Mesenteric fat pad (tissue), 1 donor: ENCODE results near the gene NUFIP1. TPM values are rescaled to one million over a fixed set of nuclear protein-coding genes. Genes with fewer than 3 reads are reported as not detected.
"Not testable (repeated sequence)": the region's sequence is repeated elsewhere in the genome, so short reads cannot be mapped to it uniquely, and the experiment has no call there.

Experiments used
- DNase-seq: peaks from one replicate; pipeline ENCODE4 v3.0.0-alpha.2; 2020; ENCODE audit warnings: low spot score
- total RNA-seq: library from RNA; stranded (reverse); fragmentation: NEBNext Ultra II Directional; extraction: Animal tissue kit (Norgen Biotek cat#: 25700); gene quantifications from one replicate; pipeline ENCODE4 v1.2.1, GENCODE V29; 2021
- donor health status: DM: yes; HTN: yes; CAD: no.

The NUFIP1 gene
- total RNA-seq, 1 donor from 2014 or later = 5.2 TPM

DNA sequence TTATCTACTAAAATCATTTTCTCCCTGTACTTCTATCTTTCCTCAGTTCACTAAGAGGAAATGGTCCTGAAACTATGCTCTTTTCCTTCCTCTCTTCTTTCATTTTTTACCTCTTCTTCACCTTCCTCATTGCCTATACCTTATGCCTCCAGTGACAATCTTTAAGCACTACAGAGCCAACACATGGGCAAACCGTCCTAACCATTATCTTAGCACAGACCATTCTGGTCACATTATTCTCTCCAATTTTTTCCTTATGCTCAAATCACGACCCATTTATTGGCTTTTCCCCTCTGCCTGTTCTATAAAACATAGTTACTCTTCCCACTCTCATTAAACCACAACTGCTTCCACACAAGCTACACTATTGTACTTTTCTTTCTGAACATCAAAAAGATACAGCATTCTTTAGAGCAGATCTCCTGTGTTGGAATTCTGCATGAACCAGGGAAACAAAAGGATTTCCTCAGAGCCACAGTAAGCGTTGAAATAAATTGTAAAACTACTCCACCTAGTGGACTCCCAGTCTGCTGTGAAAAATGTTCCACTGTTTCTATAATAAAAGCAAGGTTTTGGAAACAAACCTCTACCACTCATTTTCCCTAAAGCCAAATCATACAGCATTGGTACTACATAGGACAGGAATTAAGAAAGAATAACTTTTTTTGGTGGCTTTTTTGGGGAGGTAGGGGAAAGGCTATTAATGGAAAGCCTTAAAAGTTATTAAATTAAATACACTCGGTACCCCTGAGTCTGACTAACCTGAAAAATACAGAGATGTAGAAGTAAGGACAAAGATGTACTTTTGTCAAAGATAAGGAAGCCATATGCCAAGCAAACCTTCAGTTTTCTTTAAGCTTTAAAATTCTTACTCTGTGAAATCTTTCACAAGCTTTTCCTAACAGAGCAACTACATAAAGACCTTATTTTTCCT lies 19.5 kb downstream of the NUFIP1 start:
- DNase-seq = no peak

DNA sequence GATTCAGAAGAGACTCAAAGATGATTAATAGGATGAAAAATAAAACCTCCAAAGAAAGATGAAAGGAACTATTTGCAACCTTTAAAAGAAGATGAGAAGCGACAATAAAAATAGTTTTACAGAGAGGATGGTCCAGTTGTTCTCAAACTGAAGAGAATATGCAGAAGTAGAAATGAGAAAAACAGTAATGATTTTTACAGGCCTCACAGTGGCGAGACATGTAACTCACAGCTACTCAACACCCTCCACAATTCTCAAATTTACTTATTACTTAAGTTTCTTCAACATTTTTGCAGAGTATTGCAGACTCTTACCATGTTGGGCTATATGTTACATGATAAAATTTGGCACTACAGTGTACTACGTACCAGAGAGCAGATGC lies 20.8 kb downstream of the NUFIP1 start:
- no peak for DNase-seq

DNA sequence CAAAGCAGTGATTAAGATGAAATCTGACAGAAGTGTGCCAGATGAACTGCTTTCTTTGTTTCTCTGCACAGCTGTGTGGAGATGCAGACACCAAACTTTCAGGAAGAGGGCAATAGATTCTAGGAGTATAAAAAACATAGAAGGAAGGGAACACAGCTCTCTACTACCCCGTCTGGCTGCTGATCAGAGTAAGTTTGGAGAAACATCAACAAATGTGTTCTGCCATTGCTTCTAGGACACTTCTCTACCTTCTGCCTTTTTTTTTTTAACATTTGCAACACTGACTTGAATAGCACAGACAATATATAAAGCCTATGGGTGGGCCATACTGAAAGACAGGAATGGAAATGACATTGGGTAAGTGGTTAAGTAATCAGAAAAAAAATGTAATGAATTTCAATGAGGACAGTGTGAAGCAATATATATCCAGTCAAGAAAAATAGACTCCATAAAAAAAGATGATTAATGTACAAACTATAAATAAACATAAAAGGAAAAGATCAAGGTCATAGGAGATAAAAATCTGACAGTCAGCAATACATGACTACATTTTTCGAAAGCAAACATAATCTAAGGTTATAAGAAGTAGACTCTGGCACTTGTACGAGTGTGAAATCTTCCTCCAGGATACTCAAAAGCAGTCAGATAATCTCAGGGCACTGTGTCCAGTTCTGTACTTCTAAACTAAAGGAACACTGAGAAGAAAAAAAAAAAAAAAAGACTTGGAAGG lies 21.4 kb downstream of the NUFIP1 start:
- DNase-seq = no peak

DNA sequence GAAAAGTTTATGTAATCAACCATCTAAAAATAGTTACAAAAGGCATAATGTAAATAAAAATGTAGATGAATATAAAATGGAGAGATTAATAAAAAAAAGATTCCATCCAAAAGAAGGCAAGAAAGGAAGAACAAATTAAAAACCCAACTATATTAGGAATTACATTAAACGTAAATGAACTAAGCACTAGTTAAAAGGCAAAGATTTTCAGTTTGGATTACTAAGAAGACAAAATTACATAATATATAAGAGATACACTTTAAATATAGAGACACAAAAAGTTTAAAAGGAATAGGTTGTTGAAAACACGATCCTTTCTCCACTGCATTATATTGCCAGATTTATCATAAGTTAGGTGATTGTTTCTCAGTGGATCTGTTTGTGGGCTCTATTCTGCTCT lies 27.3 kb downstream of the NUFIP1 start:
- DNase-seq = no peak

DNA sequence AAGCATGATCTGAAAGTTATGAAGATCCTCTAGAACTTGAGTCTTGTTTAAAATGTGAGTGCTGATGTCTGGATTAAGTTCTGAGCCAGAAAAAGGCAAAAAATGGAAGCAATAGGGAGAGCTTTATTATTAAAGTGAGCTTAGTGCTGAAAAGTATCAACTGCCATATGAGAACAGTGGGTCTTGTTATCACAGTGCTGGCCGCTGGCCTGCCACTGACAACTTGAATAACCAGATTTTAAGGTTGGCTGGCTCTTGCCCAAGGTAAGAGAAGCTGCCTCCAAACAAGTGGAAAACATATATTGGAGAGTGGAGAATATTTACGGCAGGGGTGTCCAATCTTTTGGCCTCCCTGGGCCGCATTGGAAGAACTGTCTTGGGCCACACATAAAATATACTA lies 33.9 kb downstream of the NUFIP1 start:
- no peak for DNase-seq

DNA sequence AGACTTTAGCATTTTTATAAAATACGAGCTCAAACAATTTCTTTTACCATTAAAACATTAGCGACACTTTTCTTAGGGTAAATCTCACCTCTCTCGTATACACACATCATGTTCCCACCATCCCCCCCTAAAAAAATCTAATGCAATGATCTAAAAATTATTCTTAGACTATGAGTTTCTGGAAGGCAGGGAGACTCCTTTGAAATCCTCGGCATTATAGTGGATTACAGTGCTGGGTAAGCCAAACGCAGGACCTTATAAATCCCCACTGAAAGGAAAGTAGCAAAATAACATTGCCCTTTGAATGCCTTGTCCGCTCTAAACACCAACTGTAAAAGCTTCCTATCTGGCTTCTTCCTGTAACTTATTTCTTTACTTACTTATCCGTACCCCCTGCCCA lies 35.0 kb downstream of the NUFIP1 start:
- DNase-seq = no peak

DNA sequence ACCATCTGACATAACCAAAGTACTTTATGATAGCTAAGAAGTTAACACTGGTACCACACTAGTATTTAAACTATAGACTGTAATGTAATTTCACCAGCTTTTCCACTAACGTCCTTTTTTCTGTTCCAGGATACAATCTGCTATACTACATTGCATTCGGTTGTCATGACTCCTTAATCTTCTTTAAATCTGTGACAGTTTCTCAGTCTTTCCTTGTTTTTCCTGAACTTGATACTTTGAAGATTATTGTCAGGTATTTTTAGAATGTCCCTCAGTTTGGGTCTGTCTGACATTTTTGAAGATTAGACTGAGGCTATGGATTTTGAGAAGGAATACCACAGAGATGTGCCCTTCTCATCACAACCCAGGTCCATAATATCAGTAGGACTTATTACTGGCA lies 36.6 kb downstream of the NUFIP1 start:
- DNase-seq = no peak

DNA sequence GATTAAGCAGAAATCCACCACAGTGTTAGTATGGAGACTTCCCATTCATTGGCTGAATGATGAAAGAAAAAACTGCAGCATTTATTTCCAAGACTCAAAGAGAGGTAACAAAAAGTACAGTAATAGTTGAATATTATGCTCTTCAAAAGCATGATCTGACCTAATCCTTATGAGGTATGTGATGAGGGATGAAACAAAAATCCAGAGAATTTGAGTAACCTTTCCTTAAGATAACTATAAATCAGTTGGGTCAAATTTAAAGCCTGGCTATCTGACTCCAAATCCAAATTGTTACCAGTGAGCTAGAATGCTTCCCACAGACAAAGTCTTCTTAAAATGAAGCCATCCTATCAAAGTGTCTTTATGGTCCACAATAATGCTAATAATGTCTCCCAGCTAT lies 38.1 kb downstream of the NUFIP1 start:
- DNase-seq = no peak

DNA sequence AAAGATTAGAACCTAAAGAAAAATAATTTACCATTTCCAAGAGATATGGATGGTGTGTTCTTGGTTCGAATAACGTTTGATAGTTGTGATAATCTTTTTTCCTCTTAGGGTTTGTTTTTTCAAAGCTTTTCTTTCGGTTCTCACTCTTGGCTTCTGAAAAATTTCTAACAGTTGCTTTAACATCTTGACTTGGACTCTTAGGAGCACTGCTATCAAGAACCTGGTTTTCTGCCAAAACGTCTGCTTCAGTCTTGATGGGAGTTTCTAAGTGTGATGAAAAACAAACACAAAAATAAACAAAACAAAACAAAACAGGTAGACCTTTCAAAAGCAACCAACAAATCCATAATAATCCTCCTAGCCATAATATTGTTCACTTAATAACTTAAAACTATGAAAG lies 45.9 kb downstream of the NUFIP1 start:
- not testable (repeated sequence) for DNase-seq

DNA sequence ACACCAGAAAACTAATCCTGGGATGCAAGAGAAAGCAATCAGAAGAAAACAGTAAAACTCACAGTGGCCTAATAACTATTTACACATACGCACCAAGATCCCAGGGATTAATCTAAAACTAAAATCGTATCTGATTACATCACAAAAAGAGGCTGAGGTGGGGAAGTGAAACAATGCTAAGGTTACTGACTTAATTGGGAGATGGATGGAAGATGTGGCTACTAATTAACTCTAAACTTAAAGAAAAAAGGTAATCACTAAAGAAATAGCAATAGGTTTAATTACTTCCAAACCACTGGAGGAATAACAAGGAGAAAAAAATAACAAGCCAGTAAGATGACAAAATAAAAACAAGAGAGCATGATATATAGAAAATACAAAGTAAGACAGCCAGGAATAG lies 50.4 kb downstream of the NUFIP1 start:
- no peak for DNase-seq

DNA sequence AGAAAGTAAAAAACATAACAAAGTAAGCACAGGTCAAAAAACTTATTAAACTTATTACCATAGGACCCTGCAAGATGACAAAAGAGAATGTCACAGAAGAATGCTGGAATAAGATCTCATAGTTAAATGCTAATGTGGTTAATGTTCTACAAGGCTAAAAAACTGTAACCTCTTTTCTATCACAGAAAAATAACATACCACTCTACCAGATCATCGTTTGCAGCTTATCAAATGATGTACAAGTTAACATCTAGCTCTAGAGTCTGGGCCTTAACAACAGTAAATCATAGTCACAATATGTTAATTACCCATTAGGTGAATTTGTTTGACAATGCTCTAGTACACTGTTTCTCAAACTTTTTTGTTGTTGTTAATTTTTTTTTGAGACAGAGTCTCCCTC lies 53.0 kb downstream of the NUFIP1 start:
- DNase-seq = no peak

DNA sequence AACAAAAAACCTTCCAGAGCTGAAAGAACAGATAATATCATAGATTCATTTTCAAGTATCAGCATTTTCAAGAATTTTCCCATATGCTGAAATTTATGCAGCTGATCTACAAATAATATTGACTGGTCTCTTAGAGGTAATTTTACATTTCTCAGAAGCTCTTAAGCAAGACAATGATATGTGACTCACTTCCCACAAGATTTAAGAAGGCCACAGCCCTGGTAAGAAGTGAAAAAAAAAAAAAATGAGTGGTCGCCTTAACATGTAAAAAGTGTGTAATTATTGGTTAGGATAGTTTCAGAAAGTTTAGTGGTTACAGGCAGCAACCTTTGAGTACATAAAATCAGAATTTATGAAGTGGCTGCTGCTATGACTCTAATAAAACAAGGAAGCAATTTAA lies 54.5 kb downstream of the NUFIP1 start:
- no peak for DNase-seq

DNA sequence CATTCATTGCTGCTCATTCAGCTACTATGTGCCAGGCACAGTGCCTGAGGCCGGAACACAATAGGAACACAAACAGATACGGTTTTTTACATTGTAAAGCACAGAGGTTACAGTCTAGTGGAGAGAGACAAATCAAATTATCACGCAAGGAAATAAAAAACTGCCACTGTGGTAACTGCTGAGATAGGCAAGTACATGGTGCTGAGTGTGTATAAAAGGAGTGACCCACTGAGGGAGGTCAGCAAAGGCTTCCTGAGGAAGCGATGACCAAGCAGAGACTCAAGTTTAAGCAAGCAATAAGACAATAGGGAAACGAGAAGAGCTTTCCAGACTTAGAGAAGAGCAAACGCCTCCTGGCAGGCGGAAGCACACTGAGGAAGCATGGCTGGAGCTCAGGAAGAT lies 56.4 kb downstream of the NUFIP1 start:
- no peak for DNase-seq

DNA sequence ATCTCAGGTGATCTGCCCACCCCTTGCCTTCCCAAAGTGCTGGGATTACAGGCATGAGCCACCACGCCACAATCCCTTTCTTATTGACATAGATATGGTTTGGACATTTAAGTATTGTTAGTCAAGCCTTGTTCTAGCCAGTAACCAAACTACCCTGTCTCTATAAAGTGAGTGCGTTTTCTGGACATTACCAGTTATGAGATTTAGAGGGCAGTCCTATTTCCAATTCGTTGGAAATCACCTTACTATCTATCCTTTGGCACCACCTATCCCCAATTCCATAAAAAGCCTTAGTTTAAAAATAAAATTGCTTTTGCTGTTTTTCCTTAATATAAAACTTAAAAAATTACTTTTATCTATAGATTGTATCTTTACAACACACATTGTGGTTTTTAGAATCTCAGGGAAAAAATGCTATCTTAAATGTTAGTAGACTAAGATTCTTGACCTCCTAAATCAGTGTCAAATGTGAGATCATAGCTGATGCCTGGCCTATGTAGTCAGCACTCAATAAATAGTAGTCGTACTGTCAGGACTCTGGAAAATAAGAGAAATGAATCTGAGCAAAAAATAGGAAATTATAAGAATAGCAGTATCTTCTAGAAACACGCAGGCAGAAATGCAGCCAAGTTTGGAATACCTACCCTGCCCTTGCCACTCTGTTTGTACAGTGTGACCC lies 57.0 kb downstream of the NUFIP1 start:
- DNase-seq = no peak

DNA sequence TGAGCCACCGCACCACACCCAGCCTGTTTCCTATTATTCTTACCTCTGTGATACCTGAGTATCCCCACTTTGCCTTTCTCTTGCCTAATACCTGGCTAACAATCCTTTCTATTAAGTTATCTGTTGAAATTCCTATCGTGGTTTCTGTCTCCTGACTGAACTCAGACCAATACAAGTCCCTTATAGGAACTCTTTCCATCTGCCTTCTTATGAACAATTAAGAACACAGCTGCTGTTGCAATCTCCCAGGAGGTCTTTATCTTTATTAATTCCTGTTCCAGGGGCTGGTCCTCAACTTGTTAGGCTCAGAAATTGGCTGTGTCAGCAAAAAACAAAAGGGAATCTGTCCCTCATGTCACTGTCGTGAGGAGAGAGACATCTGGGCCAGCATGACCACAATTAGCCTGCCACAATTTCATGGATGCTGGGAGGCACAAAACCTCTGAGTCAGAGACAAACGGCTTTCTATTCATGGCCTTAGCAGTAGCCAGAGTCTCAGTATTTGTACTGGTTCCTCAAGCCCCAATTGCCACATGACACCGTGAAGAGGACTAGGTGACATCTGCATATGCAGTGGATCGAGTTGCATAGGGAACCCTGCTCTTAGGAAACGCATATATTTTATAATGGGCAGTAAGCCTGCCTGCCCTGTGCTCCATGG lies 58.2 kb downstream of the NUFIP1 start:
- no peak for DNase-seq

DNA sequence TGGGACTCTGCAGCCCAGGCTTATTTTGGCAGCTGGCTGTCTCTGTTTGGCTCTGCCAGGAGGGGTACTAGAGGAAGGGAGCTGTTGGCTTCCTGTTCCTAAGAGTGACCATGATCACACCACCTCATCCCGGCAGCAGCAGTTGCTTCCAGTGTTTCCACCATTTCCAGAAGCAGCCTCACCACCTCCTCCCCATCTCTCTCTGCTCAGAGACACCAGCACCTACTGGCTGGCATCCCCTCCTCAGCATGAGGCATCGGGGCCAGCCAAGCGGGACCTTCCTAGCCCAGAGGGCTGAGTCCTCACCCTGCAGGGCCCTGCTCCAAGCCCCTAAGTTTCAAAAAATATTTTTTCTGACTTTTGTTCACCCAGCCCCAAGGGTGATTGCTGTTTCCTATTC lies 59.0 kb downstream of the NUFIP1 start:
- DNase-seq = no peak

DNA sequence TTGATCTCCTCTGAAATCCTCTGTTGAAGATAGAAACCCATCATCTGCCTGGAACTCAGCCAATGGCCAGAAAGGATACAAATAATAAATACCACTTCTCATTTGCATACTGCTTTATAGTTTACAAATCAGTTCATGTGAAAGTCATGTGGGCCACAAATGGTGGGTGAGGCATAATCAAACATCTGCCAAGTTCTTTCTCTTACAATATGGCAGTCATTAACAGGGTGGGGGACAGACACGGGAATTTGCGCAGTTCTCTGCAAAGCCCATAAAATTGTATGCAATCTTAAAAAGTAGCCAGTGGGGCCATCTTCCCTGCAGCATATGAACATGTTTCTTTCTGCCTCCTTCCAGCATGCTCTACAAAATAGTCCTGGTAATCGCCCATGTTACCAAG lies 59.6 kb downstream of the NUFIP1 start:
- DNase-seq = no peak

DNA sequence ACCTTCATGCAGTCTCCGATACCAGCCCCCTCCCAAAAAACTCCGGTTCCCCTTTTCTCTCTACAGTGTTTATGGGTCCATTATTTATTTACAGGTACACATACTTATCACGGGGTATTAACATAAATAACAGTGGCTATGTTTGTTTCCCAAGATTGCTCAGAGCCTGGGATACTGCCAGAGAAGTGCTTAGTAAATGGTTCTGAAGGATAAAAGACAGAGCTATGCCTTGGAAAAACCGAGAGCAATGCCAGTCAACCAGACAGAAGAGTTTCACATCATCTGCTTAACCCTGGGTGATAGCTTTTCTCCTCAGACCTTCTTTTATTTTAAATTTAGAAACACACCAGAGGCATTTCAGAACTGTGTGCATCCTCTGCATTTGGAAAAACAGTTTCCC lies 61.3 kb downstream of the NUFIP1 start:
- DNase-seq = no peak

DNA sequence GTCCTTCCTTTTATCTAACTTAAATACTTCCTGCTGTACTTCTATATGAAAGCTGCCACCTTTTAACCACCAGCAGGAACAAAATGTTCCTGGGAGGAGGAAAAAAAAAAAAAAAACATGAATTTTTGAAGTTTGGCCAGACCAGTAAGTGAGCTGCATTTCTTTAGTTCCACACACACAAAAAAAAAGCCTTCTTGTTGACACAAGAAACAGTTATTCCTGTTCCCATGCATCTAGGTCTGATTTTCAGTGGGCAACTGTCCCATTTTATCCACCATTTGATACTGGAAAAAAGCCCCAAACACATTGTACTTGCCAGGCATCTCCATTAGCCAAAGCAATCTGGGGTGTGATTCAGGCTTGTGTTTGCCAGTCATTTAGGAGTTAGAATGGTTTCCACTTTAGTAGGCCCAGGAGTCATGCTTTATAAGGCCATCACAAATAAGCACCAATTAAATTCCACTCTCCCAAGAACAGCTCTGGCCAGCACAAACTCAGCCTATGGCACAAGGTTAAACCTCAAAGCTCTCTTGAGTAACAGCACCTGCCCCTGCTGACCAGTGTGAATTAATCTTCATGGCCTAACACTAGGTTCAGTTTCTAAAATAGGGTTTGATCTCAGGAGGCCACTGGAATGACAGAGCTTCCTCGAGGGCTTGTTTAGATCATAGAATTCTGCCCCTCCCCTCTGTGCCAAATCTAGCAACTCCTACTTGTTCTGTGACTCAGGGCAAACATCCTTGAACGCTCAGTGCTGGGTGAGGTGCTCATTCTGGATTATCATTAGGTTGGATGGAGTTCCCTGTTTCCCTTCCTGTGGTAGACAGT lies 67.1 kb downstream of the NUFIP1 start:
- no peak for DNase-seq

DNA sequence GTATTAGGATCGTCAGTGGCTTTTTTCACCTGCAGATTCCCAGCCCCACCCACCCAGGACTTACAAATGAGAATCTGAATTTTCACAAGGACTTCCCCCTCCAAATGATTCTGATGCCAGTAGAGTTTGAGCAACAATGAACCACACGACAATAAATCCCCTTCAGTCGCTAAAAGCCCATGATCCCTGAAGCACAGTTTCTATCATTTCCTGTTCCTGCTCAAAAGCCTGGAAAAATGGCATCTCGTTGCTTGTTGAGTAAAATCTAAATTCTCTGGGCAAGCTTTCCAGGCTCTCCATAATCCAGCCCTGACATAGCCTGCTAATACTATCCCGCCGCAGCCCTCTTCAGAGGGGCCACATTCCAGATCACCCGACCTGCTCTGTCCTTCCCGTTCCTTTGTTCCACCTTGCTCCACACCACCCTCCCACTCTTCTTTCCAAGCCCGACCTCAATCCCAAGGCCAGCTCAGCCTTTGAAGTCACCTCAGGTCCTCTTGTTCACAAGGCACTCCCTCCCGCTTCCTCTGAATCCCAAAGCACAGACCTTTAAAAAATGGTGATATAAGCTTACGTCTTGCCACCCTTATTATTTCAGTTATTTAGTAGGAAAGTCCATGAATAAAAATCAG lies 67.9 kb downstream of the NUFIP1 start:
- DNase-seq = no peak
